Tibial nerve (tissue), 4 donors: ENCODE results near the gene OR2Z1. TPM values are rescaled to one million over a fixed set of nuclear protein-coding genes. Genes with fewer than 3 reads are reported as not detected.

Experiments
- DNase-seq, 2 donors: peaks; one replicate each; pipeline ENCODE4 v3.0.0-alpha.2; 2019; ENCODE audit warnings: low spot score in 2 of 2
- H3K27ac ChIP-seq, 4 donors: fragments of 200-600 bp; sonication (generic) in 3 of 4; one replicate each; pipeline ENCODE4 v1.5.1; 2017 to 2019; ENCODE audit warnings: mild to moderate bottlenecking in 1 of 4
- H3K27me3 ChIP-seq, 2 donors: fragments of 200-600 bp; sonication (generic) in 1 of 2; one replicate each; pipeline versions ENCODE4 v1.5.1 to v1.6.0; 2017 to 2019
- H3K36me3 ChIP-seq, 3 donors: fragments of 200-600 bp; sonication (generic); one replicate each; pipeline ENCODE4 v1.5.1; 2018 to 2019
- H3K4me1 ChIP-seq, 4 donors: fragments of 200-600 bp; sonication (generic) in 3 of 4; one replicate each; pipeline ENCODE4 v1.5.1; 2017 to 2019
- H3K4me3 ChIP-seq, 4 donors: fragments of 200-600 bp; sonication (generic) in 3 of 4; one replicate each; pipeline ENCODE4 v1.5.1; 2017 to 2019; ENCODE audit warnings: mild to moderate bottlenecking in 1 of 4, moderate library complexity in 1 of 4
- H3K9me3 ChIP-seq, 4 donors: fragments of 200-600 bp; sonication (generic) in 3 of 4; one replicate each; pipeline ENCODE4 v1.5.1; 2017 to 2019
- EP300 ChIP-seq, 2 donors: sonication (generic); formaldehyde crosslinking; IDR thresholded peaks; one replicate each; pipeline ENCODE4 v1.6.1; 2017; ENCODE audit warnings: antibody characterized with exemption in 2 of 2, mild to moderate bottlenecking in 1 of 2
- POLR2A ChIP-seq, 2 donors: fragments of 450-650 bp; IDR thresholded peaks; one replicate each; pipeline ENCODE4 v1.6.1; 2017; ENCODE audit warnings: antibody characterized with exemption in 2 of 2, mild to moderate bottlenecking in 2 of 2, moderate library complexity in 2 of 2
- WGBS, 2 donors: methylation state at CpG; one replicate each; pipeline ENCODE4 v1.1.5; 2018; 5-methylcytosine and 5-hydroxymethylcytosine counted together
- total RNA-seq, 4 donors: library from RNA; depleted of rRNA; stranded (reverse); fragments of >200 nt; gene quantifications; one replicate each; pipeline ENCODE4 v1.1.0, GENCODE V29; 2016
- TF ChIP-seq, protein P1 (sequence below), 5 experiments: fragments of 200-600 bp in 3 of 5; fragments of 450-650 bp in 2 of 5; sonication (generic) in 3 of 5; IDR thresholded peaks; one replicate each; pipeline ENCODE4 v1.5.1; 2016 to 2019; ENCODE audit warnings: antibody characterized with exemption in 5 of 5, mild to moderate bottlenecking in 3 of 5, moderate library complexity in 2 of 5

The OR2Z1 gene
- total RNA-seq, 4 donors from 2014 or later: not detected

DNA sequence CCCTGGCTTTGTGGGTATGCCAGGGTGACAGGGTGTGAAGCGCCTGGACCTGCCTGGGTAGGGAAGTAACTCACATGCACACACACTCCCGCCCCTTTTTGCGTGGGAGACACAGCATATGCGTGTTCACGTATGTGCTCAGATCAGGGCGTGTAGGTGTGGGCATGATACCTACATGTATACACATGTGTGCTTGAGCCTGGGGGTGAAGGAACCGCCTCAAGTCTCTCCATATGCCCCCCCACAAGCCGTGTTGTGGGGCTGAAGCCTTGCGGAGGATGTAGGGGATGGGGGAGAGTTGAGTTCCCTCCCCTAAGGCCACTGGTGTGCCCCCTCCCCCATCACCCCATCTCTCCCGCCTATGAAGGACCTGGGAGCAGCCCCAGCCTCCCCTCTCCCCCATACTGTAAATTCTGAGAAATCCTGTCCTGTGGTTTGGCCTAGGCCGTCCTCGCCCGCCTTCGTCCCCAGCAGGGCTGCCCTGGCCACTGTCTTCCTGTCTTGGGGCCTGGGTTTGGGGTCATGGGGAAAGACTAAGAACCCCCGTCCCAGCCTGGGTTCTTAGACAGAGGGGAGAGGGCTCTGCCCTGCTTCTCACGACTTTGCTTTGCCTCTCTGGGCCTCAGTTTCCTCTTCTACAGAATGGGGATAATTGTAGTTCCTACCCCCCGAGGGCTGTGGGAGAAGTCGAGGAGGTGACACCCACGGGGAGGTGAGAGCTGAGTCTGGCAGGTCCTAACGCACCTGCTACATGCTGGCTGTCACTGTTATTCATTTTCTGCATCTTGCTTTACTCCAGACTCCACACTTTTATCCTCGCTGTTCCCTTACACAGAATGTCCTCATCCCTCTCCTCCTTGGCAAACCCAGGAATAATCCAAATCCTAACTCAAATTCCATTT, 37.2 kb upstream of the OR2Z1 start:
- Histone ChIP-seq H3K4me3 (no peak overlapping the region), H3K27me3 (no peaks in the 10 kb centered on the region), H3K27ac (no peak overlapping the region), H3K36me3 (no peaks in the 10 kb centered on the region), H3K9me3 (peaks cover 0 to 22% (median 2%) of the 10 kb centered on the region in 4 donors), H3K4me1 (no peaks in the 10 kb centered on the region)
- TF ChIP-seq EP300 (IDR thresholded peaks at IDR 0.05) (no peak), POLR2A (IDR thresholded peaks at IDR 0.05) (no peak)
- TF ChIP-seq, protein P1, sequence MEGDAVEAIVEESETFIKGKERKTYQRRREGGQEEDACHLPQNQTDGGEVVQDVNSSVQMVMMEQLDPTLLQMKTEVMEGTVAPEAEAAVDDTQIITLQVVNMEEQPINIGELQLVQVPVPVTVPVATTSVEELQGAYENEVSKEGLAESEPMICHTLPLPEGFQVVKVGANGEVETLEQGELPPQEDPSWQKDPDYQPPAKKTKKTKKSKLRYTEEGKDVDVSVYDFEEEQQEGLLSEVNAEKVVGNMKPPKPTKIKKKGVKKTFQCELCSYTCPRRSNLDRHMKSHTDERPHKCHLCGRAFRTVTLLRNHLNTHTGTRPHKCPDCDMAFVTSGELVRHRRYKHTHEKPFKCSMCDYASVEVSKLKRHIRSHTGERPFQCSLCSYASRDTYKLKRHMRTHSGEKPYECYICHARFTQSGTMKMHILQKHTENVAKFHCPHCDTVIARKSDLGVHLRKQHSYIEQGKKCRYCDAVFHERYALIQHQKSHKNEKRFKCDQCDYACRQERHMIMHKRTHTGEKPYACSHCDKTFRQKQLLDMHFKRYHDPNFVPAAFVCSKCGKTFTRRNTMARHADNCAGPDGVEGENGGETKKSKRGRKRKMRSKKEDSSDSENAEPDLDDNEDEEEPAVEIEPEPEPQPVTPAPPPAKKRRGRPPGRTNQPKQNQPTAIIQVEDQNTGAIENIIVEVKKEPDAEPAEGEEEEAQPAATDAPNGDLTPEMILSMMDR (IDR thresholded peaks at IDR 0.05): no peak
- WGBS, 2 donors: 69 to 70% methylated on average over 21 of the region's 21 CpGs
- DNase-seq: no peak

DNA sequence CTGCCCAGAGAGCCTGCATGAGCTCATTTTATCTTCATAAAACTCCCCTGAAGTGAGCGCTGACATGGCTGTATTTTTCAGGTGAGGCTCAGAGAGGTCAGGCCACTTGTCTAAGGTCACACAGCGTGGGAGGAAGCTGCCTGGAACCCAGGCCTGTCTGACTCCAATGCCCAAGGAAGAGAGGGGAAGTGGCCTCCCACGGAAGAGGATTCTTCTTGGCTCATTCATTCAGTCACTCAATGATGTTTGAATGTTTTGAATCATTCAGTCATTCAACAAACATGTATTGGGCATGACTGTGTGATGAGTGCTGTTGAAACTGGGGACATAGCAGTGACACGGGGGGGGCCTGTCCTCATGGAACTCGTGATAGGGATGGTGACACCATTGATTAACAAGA, 34.9 kb upstream of the OR2Z1 start:
- Histone ChIP-seq H3K27ac (no peak overlapping the region), H3K36me3 (no peaks in the 10 kb centered on the region), H3K27me3 (no peaks in the 10 kb centered on the region), H3K9me3 (peaks cover 0 to 11% (median under 1%) of the 10 kb centered on the region in 4 donors), H3K4me1 (no peaks in the 10 kb centered on the region), H3K4me3 (no peak overlapping the region)
- TF ChIP-seq EP300 (IDR thresholded peaks at IDR 0.05) (no peak), POLR2A (IDR thresholded peaks at IDR 0.05) (no peak)
- TF ChIP-seq, protein P1 (IDR thresholded peaks at IDR 0.05): no peak
- no peak for DNase-seq
- WGBS, 2 donors: 45 to 55% methylated on average over 5 of the region's 5 CpGs

DNA sequence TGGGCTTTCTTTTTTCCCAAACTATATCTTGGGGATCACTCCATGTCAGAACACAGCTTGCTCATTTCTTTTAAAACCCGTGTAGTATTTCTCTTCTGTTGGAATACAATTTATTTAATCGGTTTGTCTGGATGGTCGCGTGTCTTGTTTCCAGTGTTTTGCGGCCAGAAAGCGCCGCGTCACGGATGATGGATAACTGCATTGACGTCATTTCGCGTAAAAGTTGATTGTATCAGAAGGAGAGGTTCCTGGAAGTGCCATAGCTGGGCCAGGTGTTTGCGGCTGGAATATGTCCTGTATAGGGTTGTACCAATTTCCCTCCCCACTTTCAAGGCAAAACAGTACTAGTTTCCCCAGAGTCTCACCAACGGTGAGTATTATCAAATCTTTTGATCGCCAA, 32.5 kb upstream of the OR2Z1 start:
- Histone ChIP-seq H3K36me3 (no peaks in the 10 kb centered on the region), H3K27ac (no peak overlapping the region), H3K27me3 (no peaks in the 10 kb centered on the region), H3K4me3 (no peak overlapping the region), H3K4me1 (no peaks in the 10 kb centered on the region), H3K9me3 (peaks cover 0 to 3% (median 0%) of the 10 kb centered on the region in 4 donors)
- TF ChIP-seq EP300 (IDR thresholded peaks at IDR 0.05) (no peak), POLR2A (IDR thresholded peaks at IDR 0.05) (no peak)
- TF ChIP-seq, protein P1 (IDR thresholded peaks at IDR 0.05): no peak
- DNase-seq: no peak
- WGBS, 2 donors: 92 to 96% methylated on average over 15 of the region's 15 CpGs

DNA sequence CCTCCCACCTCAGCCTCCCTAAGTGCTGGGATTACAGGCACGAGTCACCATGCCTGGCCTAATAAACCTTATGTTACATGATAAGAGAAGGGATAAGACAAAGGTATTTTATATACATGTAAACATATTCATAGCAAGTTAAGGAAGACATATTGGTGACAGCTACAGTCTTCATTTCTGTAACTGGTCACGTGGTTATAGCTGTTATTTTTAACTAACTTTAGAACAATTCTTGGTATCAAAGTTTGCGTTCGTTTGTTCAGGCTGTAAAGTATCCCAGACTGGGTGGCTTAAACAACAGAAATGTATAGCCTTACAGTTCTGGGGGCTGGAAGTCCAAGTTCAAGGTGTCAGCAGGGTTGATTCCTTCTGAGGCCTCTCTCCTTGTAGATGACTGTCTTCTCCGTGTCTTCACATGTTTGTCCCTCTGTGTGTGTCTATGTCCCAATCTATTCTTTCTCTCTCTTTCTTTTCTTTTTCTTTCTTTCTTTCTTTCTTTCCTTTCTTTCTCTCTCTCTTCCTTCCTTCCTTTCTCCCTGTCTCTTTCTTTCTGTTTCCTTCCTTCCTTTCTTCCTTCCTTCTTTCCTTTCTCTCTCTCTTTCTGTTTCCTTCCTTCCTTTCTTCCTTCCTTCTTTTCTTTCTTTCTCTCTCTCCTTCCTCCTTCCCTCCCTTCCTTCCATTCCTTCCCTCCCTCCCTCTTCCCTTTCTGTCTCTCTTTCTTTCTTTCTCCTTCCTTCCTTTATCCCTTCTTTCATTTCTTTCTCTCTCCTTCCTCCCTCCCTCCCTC, 30.5 kb upstream of the OR2Z1 start:
- WGBS, 2 donors: 46 to 69% methylated on average over 5 of the region's 5 CpGs
- Histone ChIP-seq H3K4me3 (no peak overlapping the region), H3K9me3 (peaks cover 0 to 3% (median 0%) of the 10 kb centered on the region in 4 donors), H3K4me1 (no peaks in the 10 kb centered on the region), H3K27me3 (no peaks in the 10 kb centered on the region), H3K27ac (no peak overlapping the region), H3K36me3 (no peaks in the 10 kb centered on the region)
- DNase-seq: no peak
- TF ChIP-seq, protein P1 (IDR thresholded peaks at IDR 0.05): no peak
- TF ChIP-seq POLR2A (IDR thresholded peaks at IDR 0.05) (no peak), EP300 (IDR thresholded peaks at IDR 0.05) (no peak)

DNA sequence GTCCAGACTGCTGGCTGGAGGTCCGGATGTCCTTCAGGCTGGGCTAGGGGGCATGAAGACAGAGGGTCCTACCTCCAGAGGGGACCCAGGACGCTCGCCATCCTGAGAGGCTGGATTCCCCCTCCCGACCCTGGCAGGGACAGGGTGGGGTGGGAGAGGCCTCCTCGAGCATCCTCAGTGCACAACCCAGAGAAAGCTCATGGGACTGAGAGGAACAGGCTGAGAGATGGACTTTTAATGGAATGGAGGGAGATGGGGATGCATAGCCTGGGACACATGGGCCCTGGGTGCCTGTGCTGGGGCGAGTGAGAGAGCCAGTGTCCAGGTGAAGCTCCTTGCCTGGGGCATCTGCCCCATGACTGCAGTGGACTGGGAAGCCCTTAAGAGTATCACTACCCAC, 25.9 kb upstream of the OR2Z1 start:
- TF ChIP-seq, protein P1 (IDR thresholded peaks at IDR 0.05): no peak
- no peak for TF ChIP-seq POLR2A (IDR thresholded peaks at IDR 0.05)
- no peak for TF ChIP-seq EP300 (IDR thresholded peaks at IDR 0.05)
- Histone ChIP-seq H3K27me3 (peaks cover 0 to 4% of the 10 kb centered on the region in 2 donors), H3K27ac (no peak overlapping the region), H3K4me3 (no peak overlapping the region), H3K36me3 (no peaks in the 10 kb centered on the region), H3K9me3 (peaks cover 0 to 11% (median 0%) of the 10 kb centered on the region in 4 donors), H3K4me1 (no peaks in the 10 kb centered on the region)
- DNase-seq: no peak
- 48 to 60% methylated on average over 6 of the region's 6 CpGs for WGBS, 2 donors
